ENCODE results near the gene KTN1. TPM values are rescaled to one million over a fixed set of nuclear protein-coding genes. Genes with fewer than 3 reads are reported as not detected.

Gene KTN1
- total and polyA plus RNA-seq, 4 donors, result 57.1 to 152 (median 80.5) TPM

DNA sequence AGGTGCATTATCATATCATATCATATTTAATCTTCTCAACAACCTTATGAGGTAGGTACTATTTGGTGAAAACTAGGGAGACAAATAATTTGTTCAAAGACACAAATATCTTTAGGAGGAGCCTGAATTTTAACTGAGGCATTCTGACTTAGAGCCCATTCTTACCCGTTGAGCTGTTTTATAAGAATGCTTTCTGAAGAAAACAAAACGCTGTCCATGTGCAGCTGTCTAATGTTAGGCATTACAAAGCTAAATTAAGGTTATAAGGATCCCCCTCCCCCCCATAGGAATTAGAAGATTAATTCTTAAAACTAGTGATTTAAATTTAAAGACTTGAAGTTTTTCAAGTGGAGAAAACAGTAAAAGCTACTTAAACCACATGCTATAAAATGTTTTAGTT, 6.4 kb downstream of the KTN1 start:
- DNase-seq, result no peak

GRCh38 chr14:55587847-55588246, 7.8 kb downstream of the KTN1 start:
- DNase-seq (no peak), ATAC-seq (ENCODE audit: insufficient read depth, low FRiP score) (no peak)
- H3K4me3 ChIP-seq, result no peak overlapping the region
- no peaks in the 10 kb centered on the region for H3K9me3 ChIP-seq (ENCODE audit: control insufficient read depth in 4 of 4, insufficient read depth in 3 of 4, low read length in 3 of 4)
- H3K9ac ChIP-seq (ENCODE audit: insufficient read depth in 1 of 2, low read length in 2 of 2), result no peak overlapping the region
- no peak for TF ChIP-seq CTCF (IDR thresholded peaks at IDR 0.05; ENCODE audit: control extremely low read depth, extremely low read depth)
- 71 to 89% methylated on average over 1 of the region's 1 CpG for WGBS, 2 donors
- no peak overlapping the region for H3K27ac ChIP-seq (ENCODE audit: low read depth in 1 of 2, low read length in 1 of 2)
- H3K4me1 ChIP-seq (ENCODE audit: control insufficient read depth in 5 of 5, insufficient read depth in 5 of 5, low read length in 5 of 5), result peaks cover 4 to 50% (median 17%) of the 10 kb centered on the region in 5 donors
- no peaks in the 10 kb centered on the region for H3K36me3 ChIP-seq (ENCODE audit: control insufficient read depth in 4 of 4, insufficient read depth in 4 of 4, low read length in 4 of 4)
- H3K27me3 ChIP-seq (ENCODE audit: control insufficient read depth in 3 of 3, insufficient read depth in 3 of 3, low read length in 2 of 3), result no peaks in the 10 kb centered on the region

More for the DNA sequence above, 6.4 kb downstream of the KTN1 start:
- H3K4me3 ChIP-seq, result no peak overlapping the region
- no peak for ATAC-seq (ENCODE audit: insufficient read depth, low FRiP score)
- H3K27ac ChIP-seq (ENCODE audit: low read depth in 1 of 2, low read length in 1 of 2), result peak overlapping the region in 1 of 2 donors; percentile 2
- no peaks in the 10 kb centered on the region for H3K9me3 ChIP-seq (ENCODE audit: control insufficient read depth in 4 of 4, insufficient read depth in 3 of 4, low read length in 3 of 4)
- H3K36me3 ChIP-seq (ENCODE audit: control insufficient read depth in 4 of 4, insufficient read depth in 4 of 4, low read length in 4 of 4), result no peaks in the 10 kb centered on the region
- peaks cover 4 to 58% (median 19%) of the 10 kb centered on the region in 5 donors for H3K4me1 ChIP-seq (ENCODE audit: control insufficient read depth in 5 of 5, insufficient read depth in 5 of 5, low read length in 5 of 5)
- 79 to 81% methylated on average over 2 of the region's 2 CpGs for WGBS, 2 donors
- H3K9ac ChIP-seq (ENCODE audit: insufficient read depth in 1 of 2, low read length in 2 of 2), result no peak overlapping the region
- no peak for TF ChIP-seq CTCF (IDR thresholded peaks at IDR 0.05; ENCODE audit: control extremely low read depth, extremely low read depth)
- H3K27me3 ChIP-seq (ENCODE audit: control insufficient read depth in 3 of 3, insufficient read depth in 3 of 3, low read length in 2 of 3), result no peaks in the 10 kb centered on the region

GRCh38 chr14:55588259-55588699, 8.3 kb downstream of the KTN1 start:
- H3K9me3 ChIP-seq (ENCODE audit: control insufficient read depth in 4 of 4, insufficient read depth in 3 of 4, low read length in 3 of 4), result no peaks in the 10 kb centered on the region
- DNase-seq, result peak in 2 of 3 donors; percentile 41 to 45
- peaks cover 4 to 46% (median 17%) of the 10 kb centered on the region in 5 donors for H3K4me1 ChIP-seq (ENCODE audit: control insufficient read depth in 5 of 5, insufficient read depth in 5 of 5, low read length in 5 of 5)
- TF ChIP-seq CTCF (IDR thresholded peaks at IDR 0.05; ENCODE audit: control extremely low read depth, extremely low read depth), result no peak
- 57 to 83% methylated on average over 2 of the region's 2 CpGs for WGBS, 2 donors
- H3K4me3 ChIP-seq, result no peak overlapping the region
- no peak overlapping the region for H3K9ac ChIP-seq (ENCODE audit: insufficient read depth in 1 of 2, low read length in 2 of 2)
- peak overlapping the region in 1 of 2 donors; percentile 45 for H3K27ac ChIP-seq (ENCODE audit: low read depth in 1 of 2, low read length in 1 of 2)
- H3K36me3 ChIP-seq (ENCODE audit: control insufficient read depth in 4 of 4, insufficient read depth in 4 of 4, low read length in 4 of 4), result no peaks in the 10 kb centered on the region
- no peak for ATAC-seq (ENCODE audit: insufficient read depth, low FRiP score)
- no peaks in the 10 kb centered on the region for H3K27me3 ChIP-seq (ENCODE audit: control insufficient read depth in 3 of 3, insufficient read depth in 3 of 3, low read length in 2 of 3)

DNA sequence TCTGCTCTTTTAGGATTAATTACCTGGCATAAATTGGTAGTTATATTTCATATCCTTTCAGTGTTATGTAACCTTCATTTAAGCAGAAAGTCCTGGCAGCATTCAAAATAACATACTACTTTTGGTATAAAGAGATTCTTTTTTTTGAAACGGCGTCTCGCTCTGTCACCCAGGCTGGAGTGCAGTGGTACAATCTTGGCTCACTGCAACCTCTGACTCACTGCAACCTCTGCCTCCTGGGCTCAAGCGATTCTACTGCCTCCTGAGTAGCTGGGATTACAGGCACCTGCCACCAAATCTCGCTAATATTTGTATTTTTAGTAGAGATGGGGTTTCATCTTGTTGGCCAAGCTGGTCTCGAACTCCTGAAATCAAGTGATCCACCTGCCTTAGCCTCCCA, 9.2 kb downstream of the KTN1 start:
- 88 to 95% methylated on average over 6 of the region's 6 CpGs for WGBS, 2 donors
- no peak for TF ChIP-seq CTCF (IDR thresholded peaks at IDR 0.05; ENCODE audit: control extremely low read depth, extremely low read depth)
- Histone ChIP-seq H3K27me3 (ENCODE audit: control insufficient read depth in 3 of 3, insufficient read depth in 3 of 3, low read length in 2 of 3) (no peaks in the 10 kb centered on the region), H3K4me3 (no peak overlapping the region), H3K36me3 (ENCODE audit: control insufficient read depth in 4 of 4, insufficient read depth in 4 of 4, low read length in 4 of 4) (no peaks in the 10 kb centered on the region), H3K27ac (ENCODE audit: low read depth in 1 of 2, low read length in 1 of 2) (no peak overlapping the region), H3K9ac (ENCODE audit: insufficient read depth in 1 of 2, low read length in 2 of 2) (no peak overlapping the region), H3K9me3 (ENCODE audit: control insufficient read depth in 4 of 4, insufficient read depth in 3 of 4, low read length in 3 of 4) (no peaks in the 10 kb centered on the region), H3K4me1 (ENCODE audit: control insufficient read depth in 5 of 5, insufficient read depth in 5 of 5, low read length in 5 of 5) (peaks cover 4 to 37% (median 9%) of the 10 kb centered on the region in 5 donors)
- no peak for DNase-seq
- ATAC-seq (ENCODE audit: insufficient read depth, low FRiP score), result no peak
